Measurements from ENCODE around the gene MSRB3. TPM values are rescaled to one million over a fixed set of nuclear protein-coding genes. Genes with fewer than 3 reads are reported as not detected.

The MSRB3 gene
- total RNA-seq, 4 donors from 2014 or later = 2.7 to 54.6 (median 11.1) TPM

DNA sequence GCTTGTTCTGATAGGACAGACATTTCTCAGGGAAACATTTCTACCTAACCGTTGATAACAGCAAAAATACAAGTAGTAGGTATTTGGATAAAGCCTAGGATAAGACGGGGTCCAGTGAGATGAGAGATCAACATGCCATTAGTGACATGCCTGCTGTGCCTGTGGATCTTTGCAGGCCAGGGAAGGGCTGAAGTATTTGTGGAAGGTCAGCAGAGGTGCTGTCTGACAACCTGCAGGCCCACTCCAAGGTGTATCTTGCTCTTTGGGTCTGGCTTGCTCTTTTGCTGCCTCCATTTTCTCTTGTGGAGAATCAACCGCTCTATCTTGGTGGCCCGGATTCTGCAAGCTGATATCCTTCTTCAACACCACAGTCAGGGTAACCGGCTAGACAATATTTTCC is 46.7 kb downstream of the MSRB3 start:
- intact Hi-C loops (cut with DNase I) = no loop called here
- 77 to 87% methylated on average over 5 of the region's 5 CpGs for WGBS, 2 donors
- H3K9me3 ChIP-seq = no peaks in the 10 kb centered on the region
- H3K4me3 ChIP-seq = no peak overlapping the region
- TF ChIP-seq POLR2A (IDR thresholded peaks at IDR 0.05) = no peak
- TF ChIP-seq, protein P1, sequence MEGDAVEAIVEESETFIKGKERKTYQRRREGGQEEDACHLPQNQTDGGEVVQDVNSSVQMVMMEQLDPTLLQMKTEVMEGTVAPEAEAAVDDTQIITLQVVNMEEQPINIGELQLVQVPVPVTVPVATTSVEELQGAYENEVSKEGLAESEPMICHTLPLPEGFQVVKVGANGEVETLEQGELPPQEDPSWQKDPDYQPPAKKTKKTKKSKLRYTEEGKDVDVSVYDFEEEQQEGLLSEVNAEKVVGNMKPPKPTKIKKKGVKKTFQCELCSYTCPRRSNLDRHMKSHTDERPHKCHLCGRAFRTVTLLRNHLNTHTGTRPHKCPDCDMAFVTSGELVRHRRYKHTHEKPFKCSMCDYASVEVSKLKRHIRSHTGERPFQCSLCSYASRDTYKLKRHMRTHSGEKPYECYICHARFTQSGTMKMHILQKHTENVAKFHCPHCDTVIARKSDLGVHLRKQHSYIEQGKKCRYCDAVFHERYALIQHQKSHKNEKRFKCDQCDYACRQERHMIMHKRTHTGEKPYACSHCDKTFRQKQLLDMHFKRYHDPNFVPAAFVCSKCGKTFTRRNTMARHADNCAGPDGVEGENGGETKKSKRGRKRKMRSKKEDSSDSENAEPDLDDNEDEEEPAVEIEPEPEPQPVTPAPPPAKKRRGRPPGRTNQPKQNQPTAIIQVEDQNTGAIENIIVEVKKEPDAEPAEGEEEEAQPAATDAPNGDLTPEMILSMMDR (IDR thresholded peaks at IDR 0.05) = no peak
- no peaks in the 10 kb centered on the region for H3K27me3 ChIP-seq
- H3K4me1 ChIP-seq = peaks cover 0 to 11% (median 0%) of the 10 kb centered on the region in 3 donors
- H3K27ac ChIP-seq = no peak overlapping the region
- no peaks in the 10 kb centered on the region for H3K36me3 ChIP-seq
- DNase-seq = no peak

DNA sequence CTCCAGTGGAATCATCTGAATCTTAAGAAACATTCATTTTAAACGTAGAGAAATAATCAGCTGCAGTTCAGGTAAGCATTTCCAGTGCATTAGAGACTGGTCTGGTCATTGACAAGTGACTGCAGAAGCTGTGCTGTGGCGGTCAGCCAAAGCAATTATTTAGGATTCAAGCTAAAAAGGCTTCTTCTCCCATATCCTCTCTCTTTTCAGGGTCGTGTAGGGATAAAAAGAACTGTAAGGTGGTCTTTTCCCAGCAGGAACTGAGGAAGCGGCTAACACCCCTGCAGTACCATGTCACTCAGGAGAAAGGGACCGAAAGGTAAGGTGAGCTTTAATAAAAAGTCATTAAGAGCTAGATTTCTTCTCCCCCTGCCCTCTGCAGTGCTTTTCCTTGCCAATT is 48.1 kb downstream of the MSRB3 start:
- 70 to 75% methylated on average over 5 of the region's 5 CpGs for WGBS, 2 donors
- Histone ChIP-seq H3K27me3 (no peaks in the 10 kb centered on the region), H3K4me1 (peaks cover 0 to 11% (median 0%) of the 10 kb centered on the region in 3 donors), H3K36me3 (no peaks in the 10 kb centered on the region), H3K27ac (no peak overlapping the region), H3K9me3 (no peaks in the 10 kb centered on the region), H3K4me3 (no peak overlapping the region)
- TF ChIP-seq, protein P1 (IDR thresholded peaks at IDR 0.05) = no peak
- TF ChIP-seq POLR2A (IDR thresholded peaks at IDR 0.05) = no peak
- intact Hi-C loops (cut with DNase I) = no loop called here
- no peak for DNase-seq

DNA sequence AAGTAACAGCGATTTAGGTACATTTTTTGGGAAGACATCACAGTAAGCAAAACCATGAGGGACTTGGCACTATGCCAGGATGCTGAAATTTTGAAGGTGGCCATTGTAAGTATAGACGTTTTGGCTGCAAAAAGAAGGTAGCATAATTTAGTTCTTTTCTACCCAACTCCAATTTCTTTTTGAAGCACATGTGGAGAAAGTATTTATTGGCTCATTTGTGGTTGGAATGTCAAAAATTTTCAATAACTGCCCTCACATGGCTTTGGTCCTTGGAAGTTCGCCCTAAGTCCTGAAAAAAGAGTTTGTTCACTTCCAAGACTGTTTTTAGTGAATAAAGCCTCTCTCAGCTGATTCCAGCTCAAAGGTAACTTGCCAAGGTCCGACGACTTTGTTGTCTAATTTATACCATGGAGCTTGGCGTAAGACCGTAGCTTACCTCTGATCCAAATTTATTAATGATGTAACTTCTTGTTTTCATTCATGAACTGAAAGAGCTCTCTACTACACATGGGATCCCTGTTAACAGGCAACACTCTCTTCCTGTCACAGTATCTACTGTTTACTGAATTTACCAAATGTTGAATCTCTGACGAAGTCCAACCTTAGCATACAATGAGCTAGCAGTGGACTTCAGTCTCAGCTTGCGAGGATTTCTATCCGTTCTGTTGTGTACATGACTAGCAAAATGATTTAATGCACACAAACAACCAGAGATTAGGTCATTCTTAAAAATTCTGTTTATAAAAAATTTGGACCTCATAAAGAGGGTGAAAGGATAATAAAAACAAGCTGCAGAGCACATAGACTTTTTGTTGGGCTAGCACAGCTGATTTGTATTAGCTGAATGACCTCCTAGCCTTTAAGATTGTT is 49.0 kb downstream of the MSRB3 start:
- H3K4me1 ChIP-seq = peaks cover 0 to 11% (median 0%) of the 10 kb centered on the region in 3 donors
- H3K27me3 ChIP-seq = no peaks in the 10 kb centered on the region
- no peak overlapping the region for H3K27ac ChIP-seq
- intact Hi-C loops (cut with DNase I) = no loop called here
- no peak overlapping the region for H3K4me3 ChIP-seq
- WGBS, 2 donors = 55 to 56% methylated on average over 10 of the region's 10 CpGs
- no peak for DNase-seq
- no peaks in the 10 kb centered on the region for H3K36me3 ChIP-seq
- TF ChIP-seq POLR2A (IDR thresholded peaks at IDR 0.05) = no peak
- TF ChIP-seq, protein P1 (IDR thresholded peaks at IDR 0.05) = no peak
- no peaks in the 10 kb centered on the region for H3K9me3 ChIP-seq

DNA sequence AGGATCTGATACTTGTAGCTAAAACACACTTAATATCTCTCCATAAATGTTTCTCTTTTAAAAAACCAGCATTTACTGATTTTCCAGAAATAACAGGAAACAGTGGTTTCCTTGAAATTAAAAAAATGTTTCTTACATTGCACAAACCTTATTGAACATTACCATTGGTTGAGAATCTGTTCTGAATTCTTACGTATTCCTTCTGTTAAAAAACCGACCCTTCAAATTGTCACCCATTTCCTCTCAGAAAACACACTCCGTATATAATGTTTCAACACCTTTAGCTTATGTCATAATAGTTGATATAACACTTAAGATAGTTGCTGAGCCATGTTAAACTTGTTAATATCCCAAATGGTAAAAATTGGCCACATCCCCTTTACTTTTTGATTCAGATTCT is 51.2 kb downstream of the MSRB3 start:
- no peak overlapping the region for H3K4me3 ChIP-seq
- H3K4me1 ChIP-seq = peaks cover 0 to 14% (median 0%) of the 10 kb centered on the region in 3 donors
- no peaks in the 10 kb centered on the region for H3K27me3 ChIP-seq
- TF ChIP-seq, protein P1 (IDR thresholded peaks at IDR 0.05) = no peak
- TF ChIP-seq POLR2A (IDR thresholded peaks at IDR 0.05) = no peak
- H3K27ac ChIP-seq = no peak overlapping the region
- 49 to 77% methylated on average over 3 of the region's 3 CpGs for WGBS, 2 donors
- no peak for DNase-seq
- intact Hi-C loops (cut with DNase I) = no loop called here
- no peaks in the 10 kb centered on the region for H3K9me3 ChIP-seq
- H3K36me3 ChIP-seq = no peaks in the 10 kb centered on the region

DNA sequence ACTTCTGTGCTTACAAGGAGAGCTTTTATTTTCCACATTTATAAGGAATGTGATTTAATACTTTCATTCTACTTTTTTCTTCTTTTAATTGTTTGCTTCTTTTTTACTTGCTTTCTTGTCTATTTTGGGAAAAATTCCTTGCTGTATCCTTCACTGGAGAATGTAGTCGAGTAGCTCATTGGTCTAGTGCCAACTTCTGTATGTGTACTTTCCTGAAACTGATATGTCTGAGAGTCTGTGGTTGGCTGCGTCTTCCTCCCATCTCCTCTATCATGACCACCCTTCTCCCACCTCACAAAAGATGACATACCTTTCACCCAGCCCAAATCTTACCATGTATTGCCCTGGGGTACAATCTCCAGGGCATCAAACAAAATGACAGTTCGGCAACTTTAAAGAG is 51.8 kb downstream of the MSRB3 start:
- no peak for DNase-seq
- H3K4me3 ChIP-seq = no peak overlapping the region
- H3K9me3 ChIP-seq = no peaks in the 10 kb centered on the region
- intact Hi-C loops (cut with DNase I) = no loop called here
- no peak for TF ChIP-seq POLR2A (IDR thresholded peaks at IDR 0.05)
- TF ChIP-seq, protein P1 (IDR thresholded peaks at IDR 0.05) = no peak
- peaks cover 0 to 18% (median 0%) of the 10 kb centered on the region in 3 donors for H3K4me1 ChIP-seq
- no peaks in the 10 kb centered on the region for H3K36me3 ChIP-seq
- no peak overlapping the region for H3K27ac ChIP-seq
- no peaks in the 10 kb centered on the region for H3K27me3 ChIP-seq
- WGBS, 2 donors = 67 to 69% methylated on average over 3 of the region's 3 CpGs

All from esophagus squamous epithelium (tissue), 5 donors.